Measurements from ENCODE around the gene GATA2.

Gene GATA2

DNA sequence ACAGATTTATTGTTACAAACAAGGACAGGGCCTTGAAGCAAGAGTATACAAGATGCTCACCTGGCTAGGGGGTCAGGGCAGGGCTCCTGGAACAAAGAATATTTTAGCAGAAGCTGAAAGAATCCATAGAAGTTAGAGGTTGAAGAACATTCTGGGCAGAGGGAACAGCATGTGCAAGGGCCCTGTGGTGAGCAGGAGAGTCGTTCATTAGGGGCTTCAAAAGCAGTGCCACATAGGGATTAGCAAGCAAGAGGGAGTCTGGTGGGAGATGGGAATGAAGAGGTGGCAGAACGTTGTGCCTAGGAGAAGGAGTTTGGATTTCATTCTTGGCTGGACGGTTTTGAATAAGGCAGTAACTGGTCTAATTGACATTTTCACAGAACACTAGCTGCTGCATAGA lies 49.2 kb downstream of the GATA2 start:
- Histone ChIP-seq H3K27ac (no peak overlapping the region), H3K36me3 (no peaks in the 10 kb centered on the region), H3K4me3 (no peak overlapping the region), H3K9me3 (no peaks in the 10 kb centered on the region), H3K27me3 (peaks cover 0 to 12% of the 10 kb centered on the region in 2 donors), H3K4me1 (no peaks in the 10 kb centered on the region)
- DNase-seq, result no peak
- intact Hi-C loops (cut with DNase I; ENCODE audit: low total_unique reads), result no loop called here
- no peak for TF ChIP-seq CTCF (IDR thresholded peaks at IDR 0.05)

DNA sequence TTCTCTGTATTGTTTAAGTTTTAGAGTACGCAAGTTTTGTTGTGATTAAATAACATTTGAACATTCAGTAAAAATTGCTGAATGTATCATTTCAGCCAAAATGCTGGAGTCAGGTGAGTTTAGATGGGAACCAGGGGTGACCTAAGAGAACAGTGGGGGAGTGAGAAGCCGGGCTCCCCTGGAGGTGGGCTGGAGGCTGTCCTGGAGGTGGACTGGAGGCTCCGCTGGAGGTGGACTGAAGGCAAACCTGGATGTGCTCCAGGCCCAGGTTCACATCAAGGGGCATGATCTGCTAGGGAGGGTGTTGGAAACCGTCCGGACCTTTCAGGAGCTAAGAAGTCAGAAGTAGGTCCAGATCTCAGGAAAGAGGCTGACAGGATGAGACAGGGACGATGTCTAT lies 50.1 kb downstream of the GATA2 start:
- TF ChIP-seq CTCF (IDR thresholded peaks at IDR 0.05), result no peak
- DNase-seq, result no peak
- Histone ChIP-seq H3K36me3 (no peaks in the 10 kb centered on the region), H3K27me3 (peaks cover 0 to 19% of the 10 kb centered on the region in 2 donors), H3K4me1 (no peaks in the 10 kb centered on the region), H3K4me3 (no peak overlapping the region), H3K9me3 (no peaks in the 10 kb centered on the region), H3K27ac (no peak overlapping the region)
- intact Hi-C loops (cut with DNase I; ENCODE audit: low total_unique reads), result no loop called here

DNA sequence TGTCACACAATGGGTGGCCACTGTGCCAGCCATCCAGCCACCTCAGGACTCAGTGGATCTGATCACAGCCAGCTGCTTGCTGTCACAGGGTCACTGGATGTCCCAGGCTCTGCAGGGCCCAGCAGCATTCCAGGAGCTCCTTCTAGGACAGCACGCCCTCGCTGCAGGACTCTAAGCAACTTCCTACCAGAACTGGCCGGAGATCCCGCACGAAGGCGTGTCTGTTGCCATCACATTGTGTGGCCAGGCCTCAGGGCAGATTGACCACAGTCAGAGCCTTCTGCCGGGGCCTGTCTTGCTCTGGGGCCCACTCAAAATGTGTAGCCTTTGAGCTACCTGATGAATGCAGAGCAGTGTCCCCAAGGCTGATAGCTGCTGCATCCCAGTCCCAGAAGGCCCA lies 50.9 kb downstream of the GATA2 start:
- no peaks in the 10 kb centered on the region for H3K9me3 ChIP-seq
- no peaks in the 10 kb centered on the region for H3K4me1 ChIP-seq
- no peak for DNase-seq
- intact Hi-C loops (cut with DNase I; ENCODE audit: low total_unique reads), result no loop called here
- H3K36me3 ChIP-seq, result no peaks in the 10 kb centered on the region
- H3K27me3 ChIP-seq, result peaks cover 0 to 19% of the 10 kb centered on the region in 2 donors
- TF ChIP-seq CTCF (IDR thresholded peaks at IDR 0.05), result no peak
- H3K4me3 ChIP-seq, result no peak overlapping the region
- H3K27ac ChIP-seq, result no peak overlapping the region

DNA sequence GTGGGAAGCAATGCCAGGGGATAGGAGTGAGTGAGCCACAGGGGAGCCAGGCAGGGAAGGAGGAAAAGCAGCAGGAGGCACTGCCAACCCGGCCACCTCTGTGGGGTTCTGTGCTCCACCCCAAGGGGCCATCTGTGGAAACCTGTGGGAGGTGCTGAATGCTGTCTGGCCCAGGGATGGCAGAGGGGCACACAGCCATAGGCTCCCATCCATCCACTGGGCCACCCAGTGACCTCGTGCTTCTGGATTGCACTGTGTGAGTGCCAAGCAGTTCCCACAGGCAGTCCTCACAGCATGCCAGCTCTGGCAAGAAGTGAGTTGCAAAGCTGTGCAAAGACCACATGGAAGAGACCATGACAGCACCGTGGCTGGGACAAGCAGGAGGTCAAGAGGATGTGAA lies 53.8 kb downstream of the GATA2 start:
- Histone ChIP-seq H3K36me3 (no peaks in the 10 kb centered on the region), H3K9me3 (no peaks in the 10 kb centered on the region), H3K27ac (no peak overlapping the region), H3K4me1 (no peaks in the 10 kb centered on the region), H3K27me3 (peaks cover 0 to 32% of the 10 kb centered on the region in 2 donors), H3K4me3 (no peak overlapping the region)
- intact Hi-C loops (cut with DNase I; ENCODE audit: low total_unique reads), result no loop called here
- no peak for DNase-seq
- TF ChIP-seq CTCF (IDR thresholded peaks at IDR 0.05), result no peak

GRCh38 chr3:128438488-128439072 lies 54.4 kb downstream of the GATA2 start:
- TF ChIP-seq CTCF (IDR thresholded peaks at IDR 0.05), result no peak
- Histone ChIP-seq H3K4me1 (no peaks in the 10 kb centered on the region), H3K27me3 (peaks cover 0 to 38% of the 10 kb centered on the region in 2 donors), H3K4me3 (no peak overlapping the region), H3K27ac (no peak overlapping the region), H3K9me3 (no peaks in the 10 kb centered on the region), H3K36me3 (no peaks in the 10 kb centered on the region)
- no peak for DNase-seq
- intact Hi-C loops (cut with DNase I; ENCODE audit: low total_unique reads), result no loop called here

DNA sequence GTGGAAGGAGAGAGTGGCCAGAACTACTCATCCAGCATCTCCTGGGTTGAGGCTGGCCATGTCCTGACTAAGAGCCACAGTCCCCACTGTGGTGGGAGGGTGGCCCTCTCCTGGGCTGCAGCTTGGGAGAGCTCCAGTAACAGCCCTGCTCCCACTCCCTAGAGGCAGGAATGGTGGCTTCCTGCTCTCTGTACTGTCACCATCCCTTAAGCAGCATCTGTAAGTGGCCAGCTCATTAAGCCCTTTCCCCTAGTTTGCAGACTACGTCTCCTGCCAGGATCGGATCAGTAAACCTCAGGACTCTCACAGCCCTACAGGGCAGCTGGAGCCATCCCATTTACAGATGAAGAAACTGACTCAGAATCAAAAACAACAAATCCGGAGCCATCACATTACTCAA lies 56.8 kb downstream of the GATA2 start:
- TF ChIP-seq CTCF (IDR thresholded peaks at IDR 0.05), result no peak
- Histone ChIP-seq H3K36me3 (no peaks in the 10 kb centered on the region), H3K4me3 (no peak overlapping the region), H3K27me3 (peaks cover 0 to 62% of the 10 kb centered on the region in 2 donors), H3K27ac (no peak overlapping the region), H3K4me1 (peaks cover 0 to 15% (median 12%) of the 10 kb centered on the region in 4 donors), H3K9me3 (no peaks in the 10 kb centered on the region)
- DNase-seq, result no peak
- intact Hi-C loops (cut with DNase I; ENCODE audit: low total_unique reads), result no loop called here

Data from tibial artery (tissue), 4 donors.